ENCODE measurements around the gene IQCH. TPM values are rescaled to one million over a fixed set of nuclear protein-coding genes. Genes with fewer than 3 reads are reported as not detected.

IQCH gene
- total and polyA plus RNA-seq, 2 donors from 2014 or later: 3.2 to 7.7 TPM

- no peak overlapping the region for H3K27ac ChIP-seq (ENCODE audit: low read depth in 2 of 2, low read length in 2 of 2)
- intact Hi-C loops (cut with DNase I): no loop called here
- DNase-seq (no peak), FAIRE-seq (no peak)
- TF ChIP-seq CTCF (IDR thresholded peaks at IDR 0.05; ENCODE audit: borderline replicate concordance, extremely low read depth, insufficient read depth): no peak
- H3K27me3 ChIP-seq (ENCODE audit: control insufficient read depth, insufficient read depth, low read length): no peaks in the 10 kb centered on the region
- peaks cover 0 to 3% (median 0%) of the 10 kb centered on the region in 3 donors for H3K4me1 ChIP-seq (ENCODE audit: control insufficient read depth in 2 of 3, insufficient read depth in 2 of 3, low read depth in 1 of 3, low read length in 3 of 3)
- peaks cover 0 to 4% (median 1%) of the 10 kb centered on the region in 3 donors for H3K9me3 ChIP-seq (ENCODE audit: control insufficient read depth in 2 of 3, insufficient read depth in 1 of 3, low read length in 3 of 3)
- H3K9ac ChIP-seq (ENCODE audit: low read length in 3 of 3): no peak overlapping the region
- no peak overlapping the region for H3K4me3 ChIP-seq (ENCODE audit: low read length in 3 of 3)
- H3K36me3 ChIP-seq (ENCODE audit: control insufficient read depth in 2 of 3, insufficient read depth in 3 of 3, low read length in 3 of 3): no peaks in the 10 kb centered on the region
Observed at GRCh38 chr15:67341539-67341938, 87.0 kb downstream of the IQCH start.

- no peak overlapping the region for H3K27ac ChIP-seq (ENCODE audit: low read depth in 2 of 2, low read length in 2 of 2)
- H3K4me3 ChIP-seq (ENCODE audit: low read length in 3 of 3): no peak overlapping the region
- intact Hi-C loops (cut with DNase I): no loop called here
- no peak overlapping the region for H3K9ac ChIP-seq (ENCODE audit: low read length in 3 of 3)
- no peak for FAIRE-seq
- H3K36me3 ChIP-seq (ENCODE audit: control insufficient read depth in 2 of 3, insufficient read depth in 3 of 3, low read length in 3 of 3): no peaks in the 10 kb centered on the region
- peaks cover 0 to 7% (median 1%) of the 10 kb centered on the region in 3 donors for H3K9me3 ChIP-seq (ENCODE audit: control insufficient read depth in 2 of 3, insufficient read depth in 1 of 3, low read length in 3 of 3)
- peaks cover 0 to 3% (median 0%) of the 10 kb centered on the region in 3 donors for H3K4me1 ChIP-seq (ENCODE audit: control insufficient read depth in 2 of 3, insufficient read depth in 2 of 3, low read depth in 1 of 3, low read length in 3 of 3)
- no peak for TF ChIP-seq CTCF (IDR thresholded peaks at IDR 0.05; ENCODE audit: borderline replicate concordance, extremely low read depth, insufficient read depth)
- H3K27me3 ChIP-seq (ENCODE audit: control insufficient read depth, insufficient read depth, low read length): no peaks in the 10 kb centered on the region
- DNase-seq: no peak
Observed at GRCh38 chr15:67343206-67343605, 88.6 kb downstream of the IQCH start.

GRCh38 chr15:67349634-67350033 lies 95.0 kb downstream of the IQCH start:
- intact Hi-C loops (cut with DNase I): no loop called here
- FAIRE-seq: no peak

More at GRCh38 chr15:67349634-67350033, 95.0 kb downstream of the IQCH start:
- Histone ChIP-seq H3K27ac (ENCODE audit: low read depth in 2 of 2, low read length in 2 of 2) (no peak overlapping the region), H3K36me3 (ENCODE audit: control insufficient read depth in 2 of 3, insufficient read depth in 3 of 3, low read length in 3 of 3) (no peaks in the 10 kb centered on the region), H3K4me1 (ENCODE audit: control insufficient read depth in 2 of 3, insufficient read depth in 2 of 3, low read depth in 1 of 3, low read length in 3 of 3) (no peaks in the 10 kb centered on the region), H3K9ac (ENCODE audit: low read length in 3 of 3) (no peak overlapping the region), H3K9me3 (ENCODE audit: control insufficient read depth in 2 of 3, insufficient read depth in 1 of 3, low read length in 3 of 3) (peaks cover 0 to 13% (median 1%) of the 10 kb centered on the region in 3 donors), H3K4me3 (ENCODE audit: low read length in 3 of 3) (no peak overlapping the region), H3K27me3 (ENCODE audit: control insufficient read depth, insufficient read depth, low read length) (no peaks in the 10 kb centered on the region)
- TF ChIP-seq CTCF (IDR thresholded peaks at IDR 0.05; ENCODE audit: borderline replicate concordance, extremely low read depth, insufficient read depth): no peak
- no peak for DNase-seq
